ENCODE data around the gene BCL7A.

The BCL7A gene

GRCh38 chr12:121990692-121991603 lies 30.7 kb upstream of the BCL7A start:
- no peak overlapping the region for H3K27ac ChIP-seq
- TF ChIP-seq ZFX (IDR thresholded peaks at IDR 0.05; ENCODE audit: borderline replicate concordance) (no peak), CTCF (IDR thresholded peaks at IDR 0.05) (no peak)

GRCh38 chr12:121992059-121992879 lies 29.4 kb upstream of the BCL7A start:
- H3K27ac ChIP-seq, result no peak overlapping the region
- TF ChIP-seq CTCF (IDR thresholded peaks at IDR 0.05) (no peak), ZFX (IDR thresholded peaks at IDR 0.05; ENCODE audit: borderline replicate concordance) (no peak)

GRCh38 chr12:121996050-121996944 lies 25.4 kb upstream of the BCL7A start:
- TF ChIP-seq ZFX (IDR thresholded peaks at IDR 0.05; ENCODE audit: borderline replicate concordance), result no peak
- TF ChIP-seq CTCF (IDR thresholded peaks at IDR 0.05), result no peak
- H3K27ac ChIP-seq, result no peak overlapping the region

GRCh38 chr12:121996945-121997612 lies 24.6 kb upstream of the BCL7A start:
- no peak overlapping the region for H3K27ac ChIP-seq
- no peak for TF ChIP-seq CTCF (IDR thresholded peaks at IDR 0.05)
- TF ChIP-seq ZFX (IDR thresholded peaks at IDR 0.05; ENCODE audit: borderline replicate concordance), result no peak

- no peak overlapping the region for H3K27ac ChIP-seq
- TF ChIP-seq CTCF (IDR thresholded peaks at IDR 0.05) (no peak), ZFX (IDR thresholded peaks at IDR 0.05; ENCODE audit: borderline replicate concordance) (no peak)
These were observed 20.0 kb upstream of the BCL7A start for GRCh38 chr12:122001466-122002209.
